ENCODE measurements around the gene TRIM67. TPM values are rescaled to one million over a fixed set of nuclear protein-coding genes. Genes with fewer than 3 reads are reported as not detected.

The TRIM67 gene
- total and polyA plus RNA-seq, 9 of the 15 experiments (the other 6 are each of a cell fraction or from before 2014, with no cell fraction given), result 0.04 to 0.60 (median 0.31) TPM

DNA sequence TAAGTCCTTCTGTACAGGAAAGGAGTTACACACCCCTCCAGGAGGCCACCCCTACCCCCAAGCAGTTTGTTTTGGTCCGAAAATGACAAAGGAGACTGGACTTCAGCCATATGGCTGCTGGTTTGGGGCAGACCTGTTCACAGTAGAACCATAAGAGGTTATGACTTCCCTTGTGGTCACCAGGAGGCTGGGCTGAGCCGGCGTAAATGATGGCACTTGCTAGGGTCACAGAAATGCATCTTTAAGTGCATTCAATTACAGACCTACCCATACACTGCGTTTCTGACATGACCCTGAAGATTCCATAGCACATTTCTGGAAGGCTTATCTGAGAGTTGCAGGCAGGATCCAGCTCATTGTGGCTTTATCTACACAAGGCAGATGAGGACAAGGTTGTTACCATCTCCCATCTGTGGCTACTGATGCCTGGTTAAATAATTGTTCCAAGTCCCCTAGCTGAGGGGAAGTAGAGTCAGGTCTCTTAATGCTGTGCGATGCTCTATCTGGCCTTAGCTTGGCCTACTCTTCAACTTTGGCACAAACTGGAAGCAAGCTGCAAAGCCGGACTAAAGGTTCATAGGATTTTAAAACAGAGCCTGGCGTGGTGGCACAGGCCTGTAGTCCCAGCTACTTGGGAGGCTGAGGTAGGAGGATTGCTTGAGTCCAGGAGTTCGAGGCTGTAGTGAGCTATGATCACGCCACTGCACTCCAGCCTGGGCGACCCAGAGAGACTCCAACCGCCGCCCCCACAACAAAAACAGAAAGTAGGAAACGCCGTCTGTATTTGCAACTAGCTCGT is 1.7 kb upstream of the TRIM67 start (continued):
- TF ChIP-seq ATF6 (CRISPR knock-in tag; IDR thresholded peaks at IDR 0.05), result no peak
- TF ChIP-seq FOXJ3 (CRISPR knock-in tag; IDR thresholded peaks at IDR 0.05), result no peak
- peak; percentile 63; the same call in 1 of the 2 replicates for TF ChIP-seq GATAD2A (IDR thresholded peaks at IDR 0.05)
- TF ChIP-seq MEF2A (IDR thresholded peaks at IDR 0.05; ENCODE audit: control insufficient read depth, low read depth, low read length), result no peak
- no peak for TF ChIP-seq SAFB2 (IDR thresholded peaks at IDR 0.05; ENCODE audit: borderline replicate concordance, low read depth, low read length, severe bottlenecking)
- TF ChIP-seq GABPB2 (CRISPR knock-in tag; conservative IDR thresholded peaks at IDR 0.05), result no peak
- no peak for TF ChIP-seq SMC3 (conservative IDR thresholded peaks at IDR 0.05; ENCODE audit: insufficient read depth, low read depth, low read length)
- no peak for TF ChIP-seq CREBBP (IDR thresholded peaks at IDR 0.05; ENCODE audit: low read depth, low read length)
- TF ChIP-seq ZNF311 (CRISPR knock-in tag; IDR thresholded peaks at IDR 0.05), result peak; percentile 90
- TF ChIP-seq ZNF511 (CRISPR knock-in tag; IDR thresholded peaks at IDR 0.05), result no peak
- TF ChIP-seq CHD7 (IDR thresholded peaks at IDR 0.05; ENCODE audit: low read depth, low read length), result no peak
- TF ChIP-seq SMAD3 (CRISPR knock-in tag; conservative IDR thresholded peaks at IDR 0.05), result peak; percentile 94
- TF ChIP-seq FOXM1 (IDR thresholded peaks at IDR 0.05; ENCODE audit: low read depth), result peak; percentile 98
- TF ChIP-seq FOXM1 (CRISPR knock-in tag; IDR thresholded peaks at IDR 0.05; ENCODE audit: low read depth), result peak; percentile 12; the same call in 1 of the 2 replicates

All from K562 (cell line).